ENCODE results near the gene CSTF2T.
"Not testable (repeated sequence)": the region's sequence is repeated elsewhere in the genome, so short reads cannot be mapped to it uniquely, and the experiment has no call there.

Gene CSTF2T

DNA sequence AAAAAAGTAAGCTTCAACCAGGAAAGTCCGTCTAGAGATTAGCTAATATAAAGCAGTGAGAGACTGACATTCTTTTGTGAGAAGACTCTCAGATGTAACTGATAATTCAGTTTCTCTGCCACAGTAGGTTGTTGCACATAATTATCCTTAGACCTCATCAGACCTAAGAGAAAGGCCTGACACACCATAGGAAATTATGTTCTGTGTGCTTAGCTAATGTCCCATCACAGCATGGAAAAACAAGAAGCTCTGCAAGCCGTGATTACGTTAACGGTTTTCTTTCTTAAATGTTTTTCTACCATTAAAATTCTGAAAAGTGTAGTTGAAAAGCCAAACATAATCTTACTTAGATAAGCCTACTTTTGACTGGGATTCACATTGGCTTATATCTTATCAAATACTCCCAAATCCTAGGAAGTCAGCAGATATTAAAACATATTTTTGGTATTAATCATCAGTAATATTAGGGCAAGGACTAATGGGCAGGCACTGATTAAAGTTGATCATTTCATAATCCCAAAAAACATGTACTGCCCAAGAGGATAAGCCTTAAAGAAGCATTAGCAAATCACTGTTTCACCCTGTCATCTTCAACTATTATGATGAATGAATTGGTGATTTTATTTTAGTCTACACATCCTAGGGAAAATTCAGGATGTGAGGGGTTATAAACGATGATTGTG lies 5.2 kb downstream of the CSTF2T start:
- no peak for DNase-seq

DNA sequence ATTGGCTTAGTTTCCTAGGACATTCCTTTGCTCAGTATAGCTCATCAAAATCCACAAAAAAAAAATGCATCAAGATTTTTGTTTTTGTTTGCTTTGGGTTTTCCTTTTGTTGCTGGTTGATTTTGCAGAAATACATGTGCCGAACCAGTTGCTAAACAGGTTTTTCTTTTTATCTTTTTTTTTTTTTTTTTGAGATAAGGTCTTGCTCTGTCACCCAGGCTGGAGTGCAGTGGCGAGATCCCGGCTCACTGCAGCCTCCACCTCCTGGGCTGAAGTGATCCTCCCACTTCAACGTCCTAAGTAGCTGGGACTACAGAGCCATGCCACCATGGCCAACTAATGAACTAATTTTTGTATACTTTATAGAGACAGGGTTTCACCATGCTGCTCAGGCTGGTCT lies 8.3 kb downstream of the CSTF2T start:
- DNase-seq = no peak

DNA sequence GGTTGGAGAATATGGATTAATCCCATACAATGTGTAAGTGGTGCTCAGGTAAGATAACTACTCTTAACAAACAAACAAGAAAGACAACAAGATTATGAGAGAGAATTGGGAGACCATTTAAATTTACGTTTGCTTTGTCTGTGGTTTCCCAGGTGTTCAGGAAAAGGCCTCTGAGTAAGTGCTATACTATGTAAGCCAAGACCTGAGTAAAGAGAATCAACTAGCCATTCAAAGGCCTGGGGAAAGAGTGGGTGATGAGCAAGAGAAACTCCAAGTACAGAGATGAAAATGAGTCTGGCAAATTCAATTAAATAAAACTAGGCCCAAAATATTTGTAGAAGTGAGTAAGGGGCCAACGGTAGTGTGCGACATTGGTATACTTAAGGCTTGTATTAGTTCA lies 9.9 kb downstream of the CSTF2T start:
- DNase-seq = no peak

DNA sequence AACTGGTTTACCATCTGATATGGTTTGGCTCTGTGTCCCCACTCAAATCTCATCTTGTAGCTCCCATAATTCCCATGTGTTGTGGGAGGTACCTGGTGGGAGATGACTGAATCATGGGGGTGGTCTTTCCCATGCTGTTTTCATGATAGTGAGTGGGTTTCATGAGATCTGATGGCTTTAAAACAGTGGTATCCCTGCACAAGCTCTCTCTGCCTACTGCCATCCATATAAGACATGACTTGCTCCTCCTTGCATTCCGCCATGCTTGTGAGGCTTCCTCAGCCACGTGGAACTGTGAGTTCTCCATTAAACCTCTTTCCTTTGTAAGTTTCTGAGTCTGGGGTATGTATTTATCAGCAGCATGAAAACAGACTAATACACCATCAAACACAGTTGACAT lies 10.6 kb downstream of the CSTF2T start:
- DNase-seq = not testable (repeated sequence)

DNA sequence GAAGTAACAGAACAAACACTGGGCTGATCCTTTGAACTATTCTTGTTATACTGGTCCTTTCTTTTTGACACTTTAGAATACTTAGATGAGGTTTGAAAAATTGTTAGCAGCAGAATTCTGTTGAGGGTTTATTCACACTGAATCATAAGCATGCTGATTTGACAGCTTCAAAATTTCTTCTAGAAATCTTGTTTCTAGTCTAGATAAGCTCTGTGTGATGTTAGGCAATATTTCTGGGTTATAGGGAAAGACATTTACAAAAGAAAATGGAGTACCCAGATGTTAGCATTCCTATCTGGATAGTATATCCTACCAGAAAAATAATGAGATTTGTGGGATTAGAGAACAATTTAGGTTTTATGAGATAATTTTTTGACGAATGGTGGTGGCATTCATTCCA lies 12.1 kb downstream of the CSTF2T start:
- no peak for DNase-seq

DNA sequence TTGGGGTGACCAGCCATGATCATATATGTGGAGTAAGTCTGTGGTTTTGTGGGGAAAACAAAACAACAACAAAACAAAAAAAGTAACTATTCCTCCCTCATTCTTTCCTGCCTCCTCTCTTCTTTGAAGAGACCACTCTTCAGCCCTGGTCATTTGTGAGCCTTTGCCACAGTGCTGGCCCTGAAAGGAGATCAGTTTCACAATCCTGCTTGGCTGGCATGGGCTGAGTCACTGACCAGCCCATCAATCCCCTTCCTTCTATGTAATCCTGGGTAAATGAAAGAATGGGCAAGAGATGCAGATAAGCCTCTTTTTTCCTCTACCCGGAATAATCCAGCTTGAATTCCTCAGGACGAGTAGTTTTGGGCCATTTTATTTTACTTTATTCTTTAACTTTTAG lies 13.6 kb downstream of the CSTF2T start:
- no peak for DNase-seq

DNA sequence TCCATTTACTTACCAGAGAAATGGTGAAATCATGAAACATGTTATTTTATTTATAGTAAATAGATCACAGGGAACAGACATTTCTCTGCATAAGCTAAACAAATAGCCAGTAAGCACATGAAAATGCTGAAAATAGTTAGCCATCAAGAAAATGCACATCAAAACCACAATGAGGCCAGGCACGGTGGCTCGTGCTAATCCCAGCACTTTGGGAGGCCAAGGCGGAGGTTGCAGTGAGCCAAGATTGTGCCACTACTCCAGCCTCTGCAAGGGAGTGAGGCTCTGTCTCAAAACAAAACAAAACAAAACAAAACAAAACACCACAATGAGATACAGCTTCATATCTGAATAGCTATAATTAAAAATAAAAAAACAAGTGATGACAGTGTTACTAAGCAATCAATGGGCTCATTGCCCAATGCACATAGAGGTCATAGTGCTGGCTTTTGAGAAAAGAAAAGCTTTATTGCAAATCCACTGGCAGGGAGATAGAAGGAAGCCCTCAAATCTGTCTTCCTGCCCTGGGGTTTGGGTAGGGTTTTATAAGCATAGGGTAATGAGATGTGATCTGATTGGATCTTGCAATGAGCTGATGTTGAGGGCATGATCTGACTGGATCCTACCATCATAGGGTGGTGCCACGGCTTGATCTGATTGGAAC lies 16.2 kb downstream of the CSTF2T start:
- DNase-seq = no peak

DNA sequence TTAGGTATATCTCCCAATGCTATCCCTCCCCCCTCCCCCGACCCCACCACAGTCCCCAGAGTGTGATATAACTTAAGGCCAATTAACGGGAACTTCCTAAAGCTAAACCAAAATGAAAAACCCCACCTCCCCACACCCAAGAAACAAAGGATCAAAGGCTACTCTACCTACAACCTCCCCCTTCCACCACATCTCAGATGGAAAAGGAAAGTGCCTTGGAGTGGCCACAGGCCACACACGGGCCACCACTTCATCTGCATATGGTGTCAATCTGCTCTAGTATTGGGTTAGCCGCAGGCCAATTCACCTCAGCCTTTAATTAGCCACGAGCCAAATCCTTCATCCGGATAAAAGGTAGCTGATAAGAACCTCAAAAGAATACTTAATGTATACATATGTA lies 19.6 kb downstream of the CSTF2T start:
- no peak for DNase-seq

DNA sequence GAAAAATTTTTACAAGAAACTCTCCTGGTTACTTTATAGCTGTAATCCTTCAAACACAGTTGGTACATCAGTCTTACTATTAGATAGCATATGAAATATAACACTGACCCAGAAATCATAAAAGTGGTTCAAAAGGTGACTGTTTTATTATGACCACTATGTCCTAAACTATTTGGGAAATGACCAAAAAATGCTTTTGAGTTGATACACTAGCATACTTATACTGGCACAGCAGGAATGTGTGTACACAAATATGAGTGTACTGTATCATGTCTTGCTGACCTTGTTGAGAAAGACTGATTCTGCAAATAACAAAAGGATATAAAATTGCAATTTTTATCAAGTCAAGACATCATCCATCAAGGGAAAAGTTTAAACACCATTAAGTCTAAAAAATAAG lies 24.3 kb downstream of the CSTF2T start:
- no peak for DNase-seq

DNA sequence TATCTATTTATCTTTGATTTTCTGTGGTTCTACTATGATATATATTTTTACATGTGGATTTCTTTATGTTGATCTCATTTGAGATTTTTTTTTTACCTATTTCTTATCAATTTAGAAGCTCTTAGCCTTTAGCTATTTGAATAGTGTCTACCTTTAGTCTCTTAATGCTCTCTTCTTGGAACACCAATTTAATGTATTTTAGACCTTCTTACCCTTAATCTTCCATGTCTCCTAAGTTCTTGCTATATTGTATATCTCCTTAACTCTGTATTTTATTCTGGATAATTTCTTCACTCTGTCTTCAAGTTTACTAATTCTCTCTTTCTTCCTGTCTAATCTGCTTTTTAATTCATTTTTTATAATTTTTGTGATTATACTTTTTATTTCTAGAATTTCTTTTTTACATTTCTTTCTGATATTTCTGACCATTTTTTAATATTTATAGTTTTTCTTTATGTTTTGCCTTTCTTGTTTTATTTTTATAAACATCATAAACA lies 27.3 kb downstream of the CSTF2T start:
- no peak for DNase-seq

DNA sequence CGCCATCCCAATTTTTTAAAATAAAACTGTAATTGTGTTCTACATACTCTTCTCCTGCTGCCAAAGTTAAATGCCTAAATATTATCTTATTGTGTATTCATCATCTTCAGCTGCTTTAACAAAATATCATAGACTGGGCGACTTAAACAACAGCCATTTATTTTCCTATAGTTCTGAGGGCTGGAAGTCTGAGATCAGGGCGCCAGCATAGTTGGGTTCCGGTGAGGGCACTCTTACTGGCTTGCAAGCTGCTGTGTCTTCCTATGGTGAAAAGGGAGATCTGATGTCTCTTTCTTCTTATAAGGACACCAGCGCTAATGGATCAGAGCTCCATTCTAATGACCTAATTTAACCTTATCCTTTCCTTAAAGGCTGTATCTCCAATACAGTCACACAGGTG lies 30.4 kb downstream of the CSTF2T start:
- DNase-seq = no peak

DNA sequence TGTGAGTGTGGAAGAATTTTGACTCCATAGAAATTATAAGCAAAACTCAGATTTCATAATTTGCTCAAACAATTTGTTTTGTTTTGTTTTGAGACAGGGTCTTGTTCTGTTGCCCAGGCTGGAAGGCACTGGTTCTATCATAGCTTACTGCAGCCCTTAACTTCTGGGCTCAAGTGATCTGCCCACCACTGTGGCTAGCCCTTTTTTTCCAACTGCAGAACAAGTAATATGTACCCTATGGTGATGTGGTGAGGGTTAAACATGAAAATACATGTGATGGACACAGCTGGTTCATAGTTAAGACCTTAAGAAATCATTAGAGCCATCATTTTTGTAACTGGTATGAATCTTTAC lies 31.1 kb downstream of the CSTF2T start:
- DNase-seq = no peak

DNA sequence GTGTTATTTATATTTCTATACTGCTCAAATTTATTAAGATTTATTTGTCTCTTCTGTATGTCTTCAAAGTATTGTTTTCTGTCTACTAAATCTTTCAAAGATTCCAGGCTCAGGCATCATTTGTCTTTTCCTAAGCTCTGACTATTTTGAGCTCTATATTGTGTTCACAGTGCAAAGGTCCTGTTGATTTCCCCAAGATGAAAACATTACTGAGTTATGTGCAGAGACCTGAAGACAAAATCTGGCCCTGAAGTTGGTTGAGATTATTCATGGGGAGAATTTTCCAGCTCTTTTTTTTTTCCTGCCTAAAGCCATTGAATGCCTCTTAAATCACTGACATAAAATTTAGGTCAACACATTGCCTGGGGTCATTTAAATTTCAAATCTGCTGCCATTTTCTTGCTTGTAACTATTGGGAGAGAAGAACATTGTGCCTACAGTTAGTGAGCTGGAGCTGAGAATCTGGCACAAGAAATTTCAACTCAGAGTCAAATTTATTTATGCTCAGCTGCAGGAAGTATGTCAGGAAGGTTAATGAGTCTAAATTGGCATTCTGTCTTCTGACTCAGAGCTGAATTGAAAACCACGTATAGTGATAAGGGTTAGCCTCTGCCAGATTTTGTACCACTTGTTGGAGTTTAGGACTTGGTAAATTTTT lies 31.6 kb downstream of the CSTF2T start:
- DNase-seq = no peak

DNA sequence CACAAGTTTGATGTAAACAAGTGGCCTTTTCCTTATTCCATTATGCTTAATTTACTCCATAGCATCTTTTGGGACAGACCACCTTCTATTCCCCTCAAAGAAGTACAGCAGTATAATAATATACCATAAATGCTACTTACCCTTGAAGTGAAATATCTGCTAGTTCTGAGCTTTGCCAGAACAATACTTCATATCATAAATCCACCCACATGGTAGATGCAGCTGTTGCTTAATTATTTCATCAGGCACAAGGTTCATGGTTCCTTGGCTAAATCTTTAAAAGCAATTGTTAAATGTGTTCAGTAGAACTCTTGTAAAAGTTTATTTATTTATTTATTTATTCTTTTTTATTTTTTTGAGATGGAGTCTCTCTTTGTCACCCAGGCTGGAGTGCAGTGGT lies 32.9 kb downstream of the CSTF2T start:
- DNase-seq = no peak

DNA sequence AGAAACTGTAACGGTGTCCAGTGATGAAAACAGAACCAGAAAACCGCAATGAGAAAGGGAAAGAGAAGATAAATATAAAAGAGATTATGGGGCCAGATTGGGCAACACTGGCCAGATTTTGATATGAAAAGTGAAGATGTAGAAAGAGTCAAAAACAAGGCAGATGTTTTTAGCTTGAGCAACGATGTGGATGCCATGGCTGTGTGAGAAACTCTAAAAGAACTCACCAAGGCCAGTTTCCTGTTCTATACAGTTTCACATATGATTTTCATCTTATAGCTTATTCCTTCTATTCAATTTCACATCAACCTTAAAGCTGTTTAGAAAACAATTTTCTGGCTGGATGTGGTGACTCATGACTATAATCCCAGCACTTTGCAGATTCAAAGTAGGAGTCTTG lies 36.3 kb downstream of the CSTF2T start:
- no peak for DNase-seq

DNA sequence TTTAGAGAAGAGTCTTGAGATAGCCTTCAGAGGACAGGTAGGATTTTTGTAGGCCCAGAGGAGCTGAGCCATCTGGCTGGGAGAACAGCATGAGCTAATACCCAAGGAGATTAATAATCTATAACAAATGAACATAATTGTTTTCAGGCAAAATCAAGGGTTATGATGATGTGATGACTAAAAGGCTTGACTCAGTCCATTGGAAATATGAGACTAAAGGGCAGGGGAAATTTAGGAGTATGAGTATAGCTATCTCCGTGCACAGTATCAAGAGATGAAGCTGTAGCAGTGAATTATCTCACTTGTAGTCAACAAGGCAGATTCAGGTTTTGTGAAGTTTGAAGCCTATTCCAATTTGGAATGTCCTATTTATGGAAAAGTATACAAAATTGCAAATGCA lies 40.1 kb downstream of the CSTF2T start:
- no peak for DNase-seq

DNA sequence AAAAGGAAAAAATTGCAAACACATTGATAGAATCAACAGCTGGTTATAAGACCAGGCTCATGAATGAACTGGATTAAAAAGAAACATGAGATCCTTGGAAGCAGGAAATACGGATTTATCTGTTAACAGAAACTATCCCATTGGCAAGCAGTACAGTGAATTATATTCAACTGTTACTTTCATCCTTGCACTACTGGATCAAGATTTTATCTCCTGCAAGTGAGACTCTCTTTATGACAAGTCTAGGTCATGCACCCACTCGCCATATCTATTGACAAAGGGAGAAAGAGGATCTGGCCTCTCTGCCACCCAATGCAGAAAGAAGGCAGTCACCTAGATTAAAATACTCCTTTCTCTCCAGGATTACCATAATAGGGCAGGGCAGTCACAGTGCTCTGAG lies 41.4 kb downstream of the CSTF2T start:
- DNase-seq = no peak

DNA sequence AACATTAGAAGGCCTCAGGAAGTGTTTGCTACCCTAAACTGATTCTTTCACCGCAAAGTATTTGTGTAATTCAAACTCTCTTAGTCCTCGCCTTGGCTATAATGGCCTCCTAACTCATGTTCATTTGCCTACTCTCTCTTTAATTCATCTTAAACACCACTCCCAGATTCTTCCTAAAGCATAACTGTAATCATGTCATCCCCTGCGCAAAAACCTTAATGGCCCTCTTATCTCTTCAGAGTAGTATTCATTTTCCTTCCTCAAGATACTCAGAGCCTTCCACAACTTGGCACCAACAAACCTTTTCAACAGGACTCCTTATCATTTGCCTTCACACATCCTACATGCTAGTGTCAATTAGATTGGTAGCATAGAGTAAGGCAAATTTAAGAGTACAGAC lies 42.9 kb downstream of the CSTF2T start:
- DNase-seq = no peak

DNA sequence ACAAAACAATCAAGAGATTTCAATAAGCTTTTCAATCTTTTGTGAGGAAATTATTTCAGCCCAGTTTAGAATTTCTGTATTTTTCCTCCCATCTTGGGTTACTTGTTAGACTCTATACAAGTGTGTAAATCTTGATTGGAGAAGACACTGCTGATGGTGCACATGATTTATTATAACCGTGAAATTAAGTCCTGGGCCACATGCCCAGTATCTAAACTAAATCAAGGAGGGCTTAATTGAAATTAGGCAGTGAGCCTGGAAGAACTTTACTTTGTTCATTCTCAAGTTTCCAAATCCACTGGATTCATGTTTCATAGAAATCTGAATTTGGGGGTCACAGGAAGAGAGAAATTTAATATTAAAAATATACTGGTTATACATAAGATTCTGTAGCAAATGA lies 44.5 kb downstream of the CSTF2T start:
- DNase-seq = no peak

DNA sequence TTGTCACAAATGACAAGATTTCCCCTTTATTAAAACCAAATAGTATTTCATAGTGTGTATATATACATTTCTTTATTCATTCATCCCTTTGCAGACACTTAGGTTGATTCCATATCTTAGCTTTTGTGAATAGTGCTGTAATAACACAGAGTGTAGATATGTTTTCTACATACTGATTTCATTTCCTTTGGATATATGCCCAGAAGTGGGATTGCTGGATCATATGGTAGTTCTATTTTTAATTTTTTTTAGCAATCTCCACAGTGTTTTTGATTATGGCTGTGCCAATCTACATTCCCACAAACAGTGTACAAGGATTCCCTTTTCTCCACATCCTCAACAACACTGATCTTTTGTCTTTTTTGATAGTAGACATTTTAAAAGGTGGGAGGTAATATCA lies 46.4 kb downstream of the CSTF2T start:
- DNase-seq = no peak

DNA sequence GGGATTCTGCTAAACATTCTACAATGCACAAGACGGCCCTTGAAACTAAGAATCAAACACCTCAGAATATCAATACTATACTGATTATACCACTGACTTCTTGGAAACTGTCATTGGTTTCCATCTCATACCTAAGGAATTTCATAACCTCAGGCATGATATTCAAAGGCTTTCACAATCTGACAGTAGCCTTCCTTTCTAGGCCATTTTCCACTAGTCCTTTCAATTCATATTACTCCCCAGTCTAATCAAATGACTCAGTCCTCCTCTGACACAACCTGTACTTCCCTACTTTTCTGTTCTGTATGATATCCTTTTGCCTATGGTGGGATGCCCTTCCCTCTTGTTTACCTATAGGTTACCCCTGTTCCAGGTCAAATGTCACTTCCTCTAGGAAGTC lies 48.3 kb downstream of the CSTF2T start:
- DNase-seq = no peak

DNA sequence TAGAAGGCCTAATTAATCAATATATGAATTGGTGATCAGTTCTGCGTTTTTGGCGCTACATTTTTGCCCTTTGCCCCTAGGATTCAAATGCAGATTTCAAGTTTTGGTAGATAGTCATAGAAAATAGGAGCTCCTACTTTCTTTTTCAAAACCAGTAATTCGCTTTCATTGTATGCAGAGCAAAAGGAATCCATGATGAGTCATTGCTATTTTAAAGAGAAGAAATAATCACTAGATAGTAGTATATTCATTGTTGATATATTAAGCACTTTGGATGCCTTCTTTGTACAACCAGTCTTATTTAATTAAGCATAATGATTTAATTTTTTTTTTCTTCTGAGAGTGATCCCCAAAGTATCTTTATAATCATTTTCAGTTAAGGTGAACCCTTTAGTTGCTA lies 50.3 kb downstream of the CSTF2T start:
- DNase-seq = no peak
